Activated CD4-positive, alpha-beta T cell treated with anti-CD3 and anti-CD28 coated beads, Interleukin-2, amount 10 ng/mL, durations not matched to agents 7 days and 5 days (primary cell): ENCODE results near the gene TIPRL. TPM values are rescaled to one million over a fixed set of nuclear protein-coding genes. Genes with fewer than 3 reads are reported as not detected.

ENCODE experiments used
- CTCF ChIA-PET: fragments of 350-600 bp; sonication (Branson Sonifier 250); formaldehyde crosslinking; loops from one replicate; lab custom pipeline; 2021; ENCODE audit warnings: antibody characterized with exemption; lab: Charles Lee
- POLR2A ChIA-PET: fragments of 350-600 bp; sonication (Branson Sonifier 250); formaldehyde crosslinking; loops from one replicate; lab custom pipeline; 2021; ENCODE audit warnings: antibody characterized with exemption; lab: Charles Lee
- DNase-seq: peaks from one replicate; pipeline ENCODE4 v3.0.0-alpha.2; 2020
- H3K27ac Mint-ChIP-seq: one replicate; pipeline ENCODE4 v1.8.0; 2021; ENCODE audit warnings: mild to moderate bottlenecking, moderate library complexity, mixed read lengths
- H3K27me3 Mint-ChIP-seq: one replicate; pipeline ENCODE4 v1.8.0; 2021; ENCODE audit warnings: mixed read lengths
- H3K36me3 Mint-ChIP-seq: one replicate; pipeline ENCODE4 v1.8.0; 2021; ENCODE audit warnings: low read depth, mixed read lengths
- H3K4me1 Mint-ChIP-seq: one replicate; pipeline ENCODE4 v1.8.0; 2021; ENCODE audit warnings: mixed read lengths
- H3K4me3 Mint-ChIP-seq: one replicate; pipeline ENCODE4 v1.8.0; 2021; ENCODE audit warnings: mild to moderate bottlenecking, moderate library complexity, mixed read lengths
- H3K9me3 Mint-ChIP-seq: one replicate; pipeline ENCODE4 v1.8.0; 2021; ENCODE audit warnings: mixed read lengths
- total RNA-seq, 2 experiments: library from RNA; stranded (reverse); gene quantifications; one replicate each; pipeline ENCODE4 v1.2.3, GENCODE V29; 2021

TIPRL gene
- total RNA-seq: 10 to 100 TPM; 44.4 to 50.3 TPM

DNA sequence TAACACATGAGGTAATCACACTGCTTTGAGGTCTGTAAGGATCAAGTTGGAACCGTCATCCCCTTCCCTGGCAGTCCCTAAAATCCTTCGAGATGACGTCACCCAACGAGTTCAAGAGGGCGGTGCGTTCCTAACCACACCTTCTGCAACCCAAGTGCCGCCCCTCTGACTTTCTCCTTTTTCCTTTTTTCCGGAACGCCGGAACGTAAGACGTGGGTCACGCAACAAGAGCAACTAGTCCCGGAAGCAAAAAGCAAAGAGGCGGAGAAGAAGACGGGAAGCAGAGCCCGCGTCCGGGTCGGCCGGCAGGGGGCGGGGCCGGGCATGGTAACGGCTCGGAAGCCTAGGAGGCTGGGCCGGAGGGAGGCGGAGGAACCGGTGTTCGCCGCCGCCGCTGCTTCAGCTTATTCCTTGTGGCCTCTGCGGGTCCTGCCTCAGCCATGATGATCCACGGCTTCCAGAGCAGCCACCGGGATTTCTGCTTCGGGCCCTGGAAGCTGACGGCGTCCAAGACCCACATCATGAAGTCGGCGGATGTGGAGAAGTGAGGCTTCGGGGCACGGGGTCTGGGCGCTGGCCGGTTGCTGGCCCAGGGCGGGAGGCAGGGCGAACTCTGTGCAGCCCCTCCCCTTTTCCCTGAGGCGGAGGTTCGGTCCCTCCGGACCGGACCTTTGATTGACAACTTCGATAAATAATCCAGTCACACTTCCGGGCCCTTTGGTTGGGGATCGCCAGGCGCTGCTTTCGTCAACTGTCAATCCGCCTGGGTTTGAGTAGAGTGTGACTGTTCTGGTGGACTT, at the start of gene TIPRL:
TSS of gene TIPRL (plus strand) at position 325 of the 800 bp plus-strand sequence. CDS start at position 441, 116 bp downstream.
- Mint-ChIP-seq H3K36me3 (peaks cover 2% of the 10 kb centered on the region), H3K9me3 (no peaks in the 10 kb centered on the region), H3K27me3 (peaks cover 3% of the 10 kb centered on the region), H3K4me3 (no peak within 1 kb of the TSS), H3K4me1 (peaks cover 10% of the 10 kb centered on the region), H3K27ac (no peak within 1 kb of the TSS)
- CTCF ChIA-PET: interaction anchor here (1.1 to 1.6 kb wide), 2 partner anchors 10 to 164 kb away, joined by 3 read pairs; no protein-coding TSS in a partner anchor
- POLR2A ChIA-PET: no interaction called here
- DNase-seq: peak; percentile 96

DNA sequence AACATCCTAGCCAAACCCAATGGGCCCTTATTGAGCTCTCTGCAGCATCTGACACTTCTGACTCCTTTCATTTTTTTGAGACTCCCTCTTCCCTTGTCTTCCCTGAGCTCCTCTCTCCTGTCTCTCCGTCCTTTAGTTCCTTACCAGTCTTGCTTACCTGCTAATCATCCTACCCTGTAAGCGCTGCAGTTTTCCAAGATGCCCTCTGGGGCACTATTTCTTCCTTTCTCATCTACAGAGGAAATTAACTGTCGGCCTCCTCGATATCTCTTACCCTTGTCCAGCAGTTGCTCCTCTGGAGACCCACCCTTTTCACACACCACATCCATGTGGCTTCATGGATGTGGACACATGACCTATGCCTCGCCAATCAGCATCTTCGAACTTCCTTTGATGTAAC, 48.8 kb upstream of the TIPRL start:
- no peak overlapping the region for H3K27ac Mint-ChIP-seq
- peaks cover 40% of the 10 kb centered on the region for H3K27me3 Mint-ChIP-seq
- no peak overlapping the region for H3K4me3 Mint-ChIP-seq
- DNase-seq: no peak
- H3K9me3 Mint-ChIP-seq: peaks cover 2% of the 10 kb centered on the region
- peaks cover 2% of the 10 kb centered on the region for H3K4me1 Mint-ChIP-seq
- ChIA-PET CTCF (interaction anchor here (0.6 to 1.2 kb wide), 3 partner anchors 17 to 305 kb away, joined by 3 to 6 read pairs (median 4); no protein-coding TSS in a partner anchor), POLR2A (no interaction called here)
- H3K36me3 Mint-ChIP-seq: no peaks in the 10 kb centered on the region

DNA sequence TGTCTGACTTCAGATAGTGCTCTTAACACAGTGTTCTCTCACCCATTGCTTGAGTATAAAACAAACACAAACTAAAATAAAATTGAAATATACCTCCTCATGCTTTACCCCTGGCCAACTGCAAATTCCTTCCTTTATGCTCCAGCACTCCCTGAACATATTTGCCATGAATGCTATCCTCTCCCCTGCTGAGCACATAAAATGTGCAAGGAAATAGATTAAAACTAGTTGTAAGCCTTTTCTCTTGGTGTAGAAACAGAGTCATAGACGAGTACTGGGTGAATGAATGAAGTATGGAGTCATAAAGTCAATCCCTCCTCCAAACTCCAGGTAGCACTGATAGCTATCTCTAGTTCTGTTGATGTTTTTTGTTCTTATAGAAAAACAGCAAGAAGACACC, 44.6 kb upstream of the TIPRL start:
- DNase-seq: no peak
- Mint-ChIP-seq H3K4me1 (peaks cover 20% of the 10 kb centered on the region), H3K4me3 (no peak overlapping the region), H3K36me3 (no peaks in the 10 kb centered on the region), H3K27me3 (peaks cover 58% of the 10 kb centered on the region), H3K27ac (no peak overlapping the region), H3K9me3 (no peaks in the 10 kb centered on the region)
- CTCF ChIA-PET: interaction anchor here (1.3 kb wide), 1 partner anchor 16 kb away, joined by 3 read pairs; no protein-coding TSS in a partner anchor
- POLR2A ChIA-PET: no interaction called here

DNA sequence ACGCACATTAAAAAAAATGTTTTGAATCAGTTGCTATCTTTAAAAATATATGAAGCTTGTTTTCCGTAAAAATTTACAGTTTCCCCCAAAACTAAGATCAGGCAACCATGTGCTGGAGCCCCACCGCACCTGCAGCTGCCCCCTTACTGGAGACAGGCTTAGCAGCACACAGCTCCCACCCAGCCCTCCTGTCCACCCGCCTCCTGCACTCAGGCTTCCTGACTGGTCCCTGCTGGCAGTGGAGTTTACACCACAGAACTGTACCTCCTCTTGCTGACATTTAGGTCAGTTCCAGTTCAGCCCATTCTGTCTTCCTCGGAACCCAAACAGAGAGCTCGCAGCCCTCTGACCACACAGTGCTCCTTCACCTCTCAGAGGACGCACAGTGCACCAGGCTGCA, 44.1 kb upstream of the TIPRL start:
- POLR2A ChIA-PET: no interaction called here

DNA sequence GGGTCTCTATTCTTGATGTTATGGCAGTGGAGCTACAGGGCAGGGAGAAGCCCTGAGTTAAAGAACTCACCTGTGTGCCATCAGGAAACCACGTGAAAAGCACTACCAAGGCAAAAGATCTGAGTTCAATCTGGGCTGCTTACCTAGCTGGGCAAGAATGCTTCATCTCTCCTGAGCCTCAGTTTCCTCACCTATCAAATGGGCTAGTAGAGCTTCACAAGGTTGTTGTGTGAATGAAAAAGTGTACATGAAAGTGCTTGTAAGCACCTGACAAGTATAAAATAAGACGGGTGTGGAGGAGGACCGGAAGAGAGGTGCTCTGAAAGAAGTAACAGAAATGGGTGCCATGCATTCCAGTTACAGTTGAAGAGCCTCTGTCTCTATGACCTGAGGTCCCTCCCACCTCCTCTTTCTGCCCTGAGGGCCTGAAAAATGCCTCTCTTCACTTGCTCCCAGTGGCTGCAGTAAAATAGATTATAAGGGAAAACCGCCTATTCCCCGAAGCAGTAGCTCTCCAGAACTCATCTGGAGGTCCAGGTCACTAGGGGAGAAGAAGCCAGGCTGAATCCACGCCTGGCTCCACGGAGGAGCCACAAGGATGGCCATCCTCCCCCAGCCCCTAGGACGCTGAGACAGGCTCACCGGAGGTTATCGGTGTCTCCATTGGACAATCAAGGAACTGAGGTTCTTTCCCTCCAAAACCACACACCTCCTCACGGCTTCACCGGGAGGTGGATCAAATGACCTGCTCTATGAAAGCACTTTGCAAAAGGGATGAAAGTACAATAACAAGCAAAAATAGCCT, 43.4 kb upstream of the TIPRL start:
- Mint-ChIP-seq H3K4me3 (peak overlapping the region; percentile 72), H3K27ac (no peak overlapping the region), H3K4me1 (peaks cover 20% of the 10 kb centered on the region), H3K27me3 (peaks cover 58% of the 10 kb centered on the region), H3K9me3 (no peaks in the 10 kb centered on the region), H3K36me3 (no peaks in the 10 kb centered on the region)
- POLR2A ChIA-PET: no interaction called here
- CTCF ChIA-PET: no interaction called here
- no peak for DNase-seq

More for the DNA sequence above, 44.1 kb upstream of the TIPRL start:
- CTCF ChIA-PET: interaction anchor here (1.3 kb wide), 1 partner anchor 16 kb away, joined by 3 read pairs; no protein-coding TSS in a partner anchor
- no peak for DNase-seq
- peaks cover 58% of the 10 kb centered on the region for H3K27me3 Mint-ChIP-seq
- peaks cover 20% of the 10 kb centered on the region for H3K4me1 Mint-ChIP-seq
- no peaks in the 10 kb centered on the region for H3K36me3 Mint-ChIP-seq
- no peaks in the 10 kb centered on the region for H3K9me3 Mint-ChIP-seq
- no peak overlapping the region for H3K27ac Mint-ChIP-seq
- no peak overlapping the region for H3K4me3 Mint-ChIP-seq

DNA sequence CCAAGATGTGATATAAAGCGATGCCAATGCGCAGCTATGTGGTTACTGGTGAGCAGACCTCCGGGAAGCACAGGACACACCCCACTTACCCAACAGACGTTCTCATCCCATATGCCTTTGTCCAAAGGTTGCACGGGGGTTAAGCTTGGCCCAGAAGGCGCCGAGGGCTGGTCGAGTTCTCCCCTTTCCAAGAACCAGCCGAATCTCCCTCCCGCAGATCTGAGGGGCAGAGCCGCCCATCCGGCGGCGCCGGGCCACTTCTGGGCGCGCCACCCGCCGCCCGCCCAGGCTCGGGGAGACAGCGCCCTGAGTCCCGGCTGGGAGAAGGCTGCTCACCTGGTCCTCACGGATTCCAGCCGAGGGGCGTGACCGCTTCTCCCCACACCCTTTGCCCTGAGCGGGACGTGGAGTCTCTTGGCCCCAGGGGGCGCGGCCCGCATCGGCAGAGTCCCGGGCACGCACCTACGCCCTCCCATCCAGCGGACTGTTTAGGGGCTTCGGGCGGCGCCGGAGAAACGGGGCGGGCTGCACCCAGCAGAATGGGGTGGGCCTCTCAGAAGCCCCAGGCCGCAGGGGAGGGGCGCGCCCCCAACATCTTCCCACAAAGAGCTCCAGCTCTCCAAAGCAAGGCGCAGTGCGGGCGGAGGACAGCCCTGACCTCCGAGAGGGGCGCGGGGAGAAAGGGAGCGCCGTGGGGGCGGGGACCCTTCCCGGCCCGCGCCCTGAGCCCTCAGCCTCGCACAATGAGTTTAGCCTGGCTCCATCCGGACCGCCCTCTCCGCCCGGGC, 42.6 kb upstream of the TIPRL start:
- Mint-ChIP-seq H3K27me3 (peaks cover 52% of the 10 kb centered on the region), H3K36me3 (no peaks in the 10 kb centered on the region), H3K4me1 (peaks cover 20% of the 10 kb centered on the region), H3K4me3 (peak overlapping the region; percentile 72), H3K9me3 (no peaks in the 10 kb centered on the region), H3K27ac (no peak overlapping the region)
- CTCF ChIA-PET: no interaction called here
- peak; percentile 12 for DNase-seq
- POLR2A ChIA-PET: no interaction called here

DNA sequence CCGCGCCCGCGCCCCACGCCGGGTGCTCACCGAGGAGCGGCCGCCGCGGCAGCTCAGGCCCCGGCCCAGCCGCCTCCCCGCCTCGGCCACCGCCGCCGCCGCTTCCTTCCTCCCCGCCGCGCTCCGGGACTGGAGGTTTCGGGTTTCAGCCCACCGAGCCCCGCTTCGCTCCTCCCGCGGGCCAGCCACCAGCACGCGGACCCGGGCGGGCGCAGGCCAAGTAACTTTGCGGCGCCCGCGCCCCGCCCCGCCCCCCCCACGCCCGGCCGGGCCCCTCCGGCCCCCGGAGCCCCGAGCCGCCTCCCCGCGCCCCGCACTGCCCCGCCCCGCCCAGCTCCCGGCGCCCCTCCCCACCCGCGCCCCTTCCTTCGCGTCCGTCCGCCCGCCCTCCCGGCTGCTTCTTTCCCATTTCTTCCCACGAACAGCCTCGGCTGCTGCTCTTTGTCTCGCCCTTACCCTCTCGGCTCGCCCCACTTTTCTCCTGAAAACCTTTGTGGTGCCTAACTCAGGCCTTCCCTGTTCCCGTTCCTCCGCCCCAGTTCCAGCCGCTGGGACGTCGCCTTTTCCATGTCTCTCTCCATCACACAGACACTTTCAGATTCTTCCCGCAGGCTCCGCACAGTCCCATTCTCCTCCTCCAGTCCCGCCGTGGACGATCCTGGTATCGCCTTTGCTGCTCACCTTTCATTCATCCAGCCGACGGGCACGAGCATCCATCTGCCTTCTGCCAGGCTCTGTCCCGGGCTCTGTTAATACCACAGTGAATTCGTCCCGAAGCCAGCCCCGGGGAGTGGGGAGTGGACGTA, 41.9 kb upstream of the TIPRL start, which contains the start of gene GPR161:
TSS of gene GPR161 (minus strand) at position 222 of the 806 bp plus-strand sequence. CDS start 32,080 bp downstream, outside the sequence.
- Mint-ChIP-seq H3K27ac (peak within 1 kb of the TSS; percentile 62), H3K4me1 (peaks cover 20% of the 10 kb centered on the region), H3K4me3 (peak within 1 kb of the TSS; percentile 75), H3K27me3 (peaks cover 48% of the 10 kb centered on the region), H3K9me3 (no peaks in the 10 kb centered on the region), H3K36me3 (no peaks in the 10 kb centered on the region)
- CTCF ChIA-PET: no interaction called here
- POLR2A ChIA-PET: no interaction called here
- peak; percentile 9 for DNase-seq

DNA sequence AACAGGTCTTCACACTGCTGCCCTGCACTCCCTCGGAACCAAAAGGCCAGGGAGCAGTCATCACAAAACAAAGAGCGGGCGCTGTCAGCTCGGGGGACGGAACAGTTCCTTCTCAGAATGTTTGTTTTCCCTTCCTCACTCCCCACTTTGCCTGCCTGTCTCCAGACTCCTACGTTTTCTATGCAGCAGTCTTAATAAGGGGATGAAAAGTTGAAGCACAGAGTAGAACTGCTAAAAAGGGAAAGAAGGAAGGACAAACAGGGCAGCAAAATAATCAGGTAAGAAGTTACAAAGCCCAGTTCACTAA, 41.3 kb upstream of the TIPRL start:
- no peak for DNase-seq
- H3K9me3 Mint-ChIP-seq: no peaks in the 10 kb centered on the region
- POLR2A ChIA-PET: no interaction called here
- H3K27me3 Mint-ChIP-seq: peaks cover 47% of the 10 kb centered on the region
- H3K4me1 Mint-ChIP-seq: peaks cover 20% of the 10 kb centered on the region
- no peaks in the 10 kb centered on the region for H3K36me3 Mint-ChIP-seq
- H3K4me3 Mint-ChIP-seq: peak overlapping the region; percentile 75
- no peak overlapping the region for H3K27ac Mint-ChIP-seq
- CTCF ChIA-PET: interaction anchor here (0.9 kb wide), 1 partner anchor 26 kb away, joined by 3 read pairs; no protein-coding TSS in a partner anchor

DNA sequence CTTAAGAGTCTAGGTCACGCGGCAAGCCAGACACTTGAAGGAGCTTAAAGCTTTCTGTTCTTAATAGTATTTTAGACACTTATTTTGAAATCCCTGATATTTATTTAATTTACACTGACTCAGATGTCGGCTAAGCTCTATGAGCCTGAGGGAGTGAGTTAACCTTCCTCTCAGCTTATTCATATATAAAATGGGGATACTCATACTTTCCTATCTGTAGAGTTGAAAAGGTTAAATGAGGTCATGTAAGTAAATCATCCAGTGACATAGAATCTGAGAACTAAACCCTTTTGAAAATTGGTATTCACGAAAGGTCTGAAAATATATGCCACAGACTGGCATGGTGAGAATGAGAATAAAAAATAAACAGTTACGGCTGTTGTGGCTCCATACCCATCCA, 40.6 kb upstream of the TIPRL start:
- peaks cover 20% of the 10 kb centered on the region for H3K4me1 Mint-ChIP-seq
- H3K27me3 Mint-ChIP-seq: peaks cover 44% of the 10 kb centered on the region
- CTCF ChIA-PET: interaction anchor here (0.9 kb wide), 1 partner anchor 26 kb away, joined by 3 read pairs; no protein-coding TSS in a partner anchor
- H3K4me3 Mint-ChIP-seq: peak overlapping the region; percentile 75
- H3K9me3 Mint-ChIP-seq: no peaks in the 10 kb centered on the region
- H3K27ac Mint-ChIP-seq: no peak overlapping the region
- POLR2A ChIA-PET: no interaction called here
- DNase-seq: no peak
- H3K36me3 Mint-ChIP-seq: no peaks in the 10 kb centered on the region

DNA sequence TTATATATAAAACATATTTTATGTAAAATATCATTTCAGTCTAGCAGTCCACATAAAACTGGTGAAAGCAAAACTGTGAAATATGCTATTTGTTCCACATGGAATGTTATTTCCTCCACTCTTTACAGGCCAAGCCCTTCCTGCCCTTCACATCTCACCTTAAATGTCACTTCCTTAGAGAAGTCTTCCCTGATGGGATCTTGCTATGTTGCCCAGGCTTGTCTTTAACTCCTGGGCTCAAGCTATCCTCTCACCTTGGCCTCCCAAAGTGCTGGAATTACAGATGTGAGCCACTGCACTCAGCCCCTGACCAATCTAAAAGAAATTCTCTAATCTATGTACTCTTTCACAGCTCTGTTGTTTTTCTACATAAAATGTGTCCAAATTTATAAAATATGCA, 39.7 kb upstream of the TIPRL start:
- Mint-ChIP-seq H3K27me3 (peaks cover 44% of the 10 kb centered on the region), H3K4me3 (no peak overlapping the region), H3K4me1 (peaks cover 20% of the 10 kb centered on the region), H3K9me3 (no peaks in the 10 kb centered on the region), H3K27ac (no peak overlapping the region), H3K36me3 (no peaks in the 10 kb centered on the region)
- no peak for DNase-seq
- ChIA-PET CTCF (no interaction called here), POLR2A (no interaction called here)

DNA sequence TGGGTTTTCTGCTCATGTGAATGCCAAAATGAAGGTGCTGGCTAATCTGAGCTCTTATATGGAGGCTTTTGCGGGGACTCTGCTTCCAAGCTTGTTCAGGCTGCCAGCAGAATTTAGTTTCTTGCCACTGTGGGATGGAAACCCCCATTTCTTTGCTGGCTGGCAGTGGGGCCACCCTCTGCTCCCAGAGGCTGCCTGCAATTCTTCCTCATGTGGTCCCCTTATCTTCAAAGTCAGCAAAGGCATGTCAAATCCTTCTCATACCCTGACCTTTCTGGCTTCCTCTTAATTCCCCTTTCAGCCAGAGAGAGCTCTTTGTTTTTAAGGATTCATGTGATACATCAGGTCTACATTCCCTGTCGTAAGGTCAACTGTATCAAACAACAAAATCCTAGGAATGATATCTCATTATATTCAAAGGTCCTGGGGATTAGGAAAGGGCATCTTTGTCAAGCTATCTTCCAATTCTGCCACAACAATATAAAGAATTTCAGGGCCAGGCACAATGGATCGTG, 36.8 kb upstream of the TIPRL start:
- H3K36me3 Mint-ChIP-seq: no peaks in the 10 kb centered on the region
- DNase-seq: no peak
- no peak overlapping the region for H3K27ac Mint-ChIP-seq
- POLR2A ChIA-PET: no interaction called here
- CTCF ChIA-PET: interaction anchor here (0.8 to 1.4 kb wide), 2 partner anchors 12 to 34 kb away, joined by 3 to 6 read pairs; no protein-coding TSS in a partner anchor
- H3K27me3 Mint-ChIP-seq: peaks cover 25% of the 10 kb centered on the region
- no peak overlapping the region for H3K4me3 Mint-ChIP-seq
- no peaks in the 10 kb centered on the region for H3K9me3 Mint-ChIP-seq
- H3K4me1 Mint-ChIP-seq: peaks cover 16% of the 10 kb centered on the region
